Measurements from ENCODE around the gene SPRR2E. TPM values are rescaled to one million over a fixed set of nuclear protein-coding genes. Genes with fewer than 3 reads are reported as not detected.
"Not testable (repeated sequence)": the region's sequence is repeated elsewhere in the genome, so short reads cannot be mapped to it uniquely, and the experiment has no call there.

The SPRR2E gene
- not detected for total RNA-seq

- intact Hi-C loops (cut with DNase I), result no loop called here
- Histone ChIP-seq H3K27me3 (no peaks in the 10 kb centered on the region), H3K36me3 (no peaks in the 10 kb centered on the region), H3K4me1 (no peaks in the 10 kb centered on the region), H3K27ac (no peak within 1 kb of the TSS), H3K9ac (ENCODE audit: low read depth in 2 of 2, low read length in 2 of 2) (no peak within 1 kb of the TSS), H3K4me3 (no peak within 1 kb of the TSS), H3K9me3 (no peaks in the 10 kb centered on the region)
- TF ChIP-seq CTCF (IDR thresholded peaks at IDR 0.05), result no peak
- no peak for DNase-seq
Observed at GRCh38 chr1:153094426-153094825, at the start of gene SPRR2E. Gene SPRR2E (minus strand): TSS chr1:153094526. CDS start chr1:153093751, 775 bp downstream.

- no peaks in the 10 kb centered on the region for H3K4me1 ChIP-seq
- intact Hi-C loops (cut with DNase I), result no loop called here
- TF ChIP-seq CTCF (IDR thresholded peaks at IDR 0.05), result no peak
- H3K27ac ChIP-seq, result no peak overlapping the region
- H3K9ac ChIP-seq (ENCODE audit: low read depth in 2 of 2, low read length in 2 of 2), result no peak overlapping the region
- no peaks in the 10 kb centered on the region for H3K36me3 ChIP-seq
- no peak for DNase-seq
- H3K9me3 ChIP-seq, result no peaks in the 10 kb centered on the region
- H3K27me3 ChIP-seq, result no peaks in the 10 kb centered on the region
- no peak overlapping the region for H3K4me3 ChIP-seq
Observed at GRCh38 chr1:153141377-153141776, 47.1 kb upstream of the SPRR2E start.

GRCh38 chr1:153140484-153140883, 46.2 kb upstream of the SPRR2E start:
- no peak for DNase-seq
- no peaks in the 10 kb centered on the region for H3K4me1 ChIP-seq
- H3K9ac ChIP-seq (ENCODE audit: low read depth in 2 of 2, low read length in 2 of 2), result no peak overlapping the region
- no peak overlapping the region for H3K4me3 ChIP-seq
- H3K27ac ChIP-seq, result no peak overlapping the region
- no peaks in the 10 kb centered on the region for H3K36me3 ChIP-seq
- no peaks in the 10 kb centered on the region for H3K27me3 ChIP-seq
- H3K9me3 ChIP-seq, result no peaks in the 10 kb centered on the region
- no peak for TF ChIP-seq CTCF (IDR thresholded peaks at IDR 0.05)
- intact Hi-C loops (cut with DNase I), result no loop called here

- no peak for DNase-seq
- H3K4me1 ChIP-seq, result no peaks in the 10 kb centered on the region
- H3K27ac ChIP-seq, result no peak overlapping the region
- intact Hi-C loops (cut with DNase I), result no loop called here
- no peaks in the 10 kb centered on the region for H3K27me3 ChIP-seq
- H3K9me3 ChIP-seq, result no peaks in the 10 kb centered on the region
- H3K9ac ChIP-seq (ENCODE audit: low read depth in 2 of 2, low read length in 2 of 2), result no peak overlapping the region
- no peaks in the 10 kb centered on the region for H3K36me3 ChIP-seq
- no peak for TF ChIP-seq CTCF (IDR thresholded peaks at IDR 0.05)
- no peak overlapping the region for H3K4me3 ChIP-seq
Observed at GRCh38 chr1:153133743-153134142, 39.4 kb upstream of the SPRR2E start.

GRCh38 chr1:153133267-153133666, 38.9 kb upstream of the SPRR2E start:
- no peaks in the 10 kb centered on the region for H3K9me3 ChIP-seq
- H3K36me3 ChIP-seq, result no peaks in the 10 kb centered on the region
- H3K4me3 ChIP-seq, result no peak overlapping the region
- DNase-seq, result no peak
- no peaks in the 10 kb centered on the region for H3K27me3 ChIP-seq
- intact Hi-C loops (cut with DNase I), result no loop called here
- TF ChIP-seq CTCF (IDR thresholded peaks at IDR 0.05), result no peak
- H3K27ac ChIP-seq, result no peak overlapping the region
- H3K4me1 ChIP-seq, result no peaks in the 10 kb centered on the region
- no peak overlapping the region for H3K9ac ChIP-seq (ENCODE audit: low read depth in 2 of 2, low read length in 2 of 2)

- H3K9me3 ChIP-seq; H3K4me1 ChIP-seq; H3K4me3 ChIP-seq; H3K9ac ChIP-seq (ENCODE audit: low read depth in 2 of 2, low read length in 2 of 2); intact Hi-C loops (cut with DNase I); H3K27me3 ChIP-seq; DNase-seq; H3K36me3 ChIP-seq; H3K27ac ChIP-seq: not testable (repeated sequence)
Observed at GRCh38 chr1:153128688-153129087, 34.4 kb upstream of the SPRR2E start.
